Stimulated activated CD4-positive, alpha-beta T cell treated with anti-CD3 and anti-CD28 coated beads, TNF-alpha, amount 100 ng/mL, for 48 hours (primary cell): ENCODE data around the gene PDZD2.
"Not testable (repeated sequence)": the region's sequence is repeated elsewhere in the genome, so short reads cannot be mapped to it uniquely, and the experiment has no call there.

Experiments used
- DNase-seq, 3 donors: peaks; one replicate each; pipeline ENCODE4 v3.0.0-alpha.2; 2020; ENCODE audit warnings: low read depth in 3 of 3

Gene PDZD2

GRCh38 chr5:32100691-32101302, 461.9 kb downstream of the PDZD2 start:
- no peak for DNase-seq

GRCh38 chr5:32102254-32102986, 463.5 kb downstream of the PDZD2 start:
- no peak for DNase-seq

- DNase-seq = no peak
Observed at GRCh38 chr5:32103521-32103920, 464.6 kb downstream of the PDZD2 start.

- no peak for DNase-seq
Observed at GRCh38 chr5:32107291-32107690, 468.4 kb downstream of the PDZD2 start.

GRCh38 chr5:32108167-32108566, 469.2 kb downstream of the PDZD2 start:
- DNase-seq = no peak

- DNase-seq = no peak
Observed at GRCh38 chr5:32109236-32109635, 470.3 kb downstream of the PDZD2 start.

GRCh38 chr5:32110111-32110696, 471.3 kb downstream of the PDZD2 start:
- no peak for DNase-seq

- DNase-seq = no peak
Observed at GRCh38 chr5:32115985-32116384, 477.1 kb downstream of the PDZD2 start.

- DNase-seq = no peak
Observed at GRCh38 chr5:32116574-32117313, 477.8 kb downstream of the PDZD2 start.

GRCh38 chr5:32118922-32119321, 480.0 kb downstream of the PDZD2 start:
- DNase-seq = not testable (repeated sequence)

- no peak for DNase-seq
Observed at GRCh38 chr5:32123058-32123805, 484.3 kb downstream of the PDZD2 start.

- no peak for DNase-seq
Observed at GRCh38 chr5:32123889-32124676, 485.2 kb downstream of the PDZD2 start.

GRCh38 chr5:32126691-32127090, 487.8 kb downstream of the PDZD2 start:
- no peak for DNase-seq

GRCh38 chr5:32127711-32128110, 488.8 kb downstream of the PDZD2 start:
- no peak for DNase-seq

- no peak for DNase-seq
Observed at GRCh38 chr5:32129074-32129598, 490.2 kb downstream of the PDZD2 start.

- DNase-seq = no peak
Observed at GRCh38 chr5:32130865-32131264, 491.9 kb downstream of the PDZD2 start.

- no peak for DNase-seq
Observed at GRCh38 chr5:32131604-32132003, 492.7 kb downstream of the PDZD2 start.

GRCh38 chr5:32132757-32133156, 493.8 kb downstream of the PDZD2 start:
- DNase-seq = no peak

- DNase-seq = no peak
Observed at GRCh38 chr5:32135086-32135485, 496.2 kb downstream of the PDZD2 start.

- DNase-seq = no peak
Observed at GRCh38 chr5:32136342-32136741, 497.4 kb downstream of the PDZD2 start.
